Kidney glomerular epithelial cell (primary cell): ENCODE measurements around the gene TPI1.

Experiments used
- DNase-seq: peaks from one replicate; lab custom pipeline; 2025; lab: John Stamatoyannopoulos, UW

Gene TPI1

GRCh38 chr12:6867413-6868210, at the start of gene TPI1:
TSS of gene TPI1 (plus strand) at chr12:6867531. CDS start at chr12:6867567, 36 bp downstream.
- peak; percentile 48 for DNase-seq

GRCh38 chr12:6817662-6818157, 49.6 kb upstream of the TPI1 start:
- DNase-seq = no peak

- no peak for DNase-seq
Observed at GRCh38 chr12:6818222-6818621, 49.1 kb upstream of the TPI1 start.

GRCh38 chr12:6818645-6819044, 48.7 kb upstream of the TPI1 start:
- DNase-seq = no peak

GRCh38 chr12:6819106-6820030, 48.0 kb upstream of the TPI1 start:
- no peak for DNase-seq

GRCh38 chr12:6820166-6820565, 47.2 kb upstream of the TPI1 start:
- DNase-seq = no peak

- no peak for DNase-seq
Observed at GRCh38 chr12:6821591-6822425, 45.5 kb upstream of the TPI1 start, which contains the start of gene GPR162. TSS of gene GPR162 (plus strand) at chr12:6821821. CDS start at chr12:6823899, 2,078 bp downstream.

GRCh38 chr12:6822426-6823135, 44.8 kb upstream of the TPI1 start:
- DNase-seq = no peak

- DNase-seq = no peak
Observed at GRCh38 chr12:6823182-6824084, 43.9 kb upstream of the TPI1 start.

- DNase-seq = no peak
Observed at GRCh38 chr12:6824085-6824775, 43.1 kb upstream of the TPI1 start.

- DNase-seq = no peak
Observed at GRCh38 chr12:6824901-6825381, 42.4 kb upstream of the TPI1 start.

GRCh38 chr12:6825398-6826124, 41.8 kb upstream of the TPI1 start:
- peak; percentile 80 for DNase-seq

- DNase-seq = no peak
Observed at GRCh38 chr12:6826125-6826733, 41.1 kb upstream of the TPI1 start.

GRCh38 chr12:6826734-6827436, 40.4 kb upstream of the TPI1 start:
- no peak for DNase-seq

- DNase-seq = peak; percentile 48
Observed at GRCh38 chr12:6827437-6827911, 39.9 kb upstream of the TPI1 start.

- DNase-seq = no peak
Observed at GRCh38 chr12:6827982-6828780, 39.1 kb upstream of the TPI1 start, which contains the start of gene P3H3. TSS of gene P3H3 (plus strand) at chr12:6828407. CDS start at chr12:6828441, 34 bp downstream.
